ENCODE data around the gene LRRC4C. TPM values are rescaled to one million over a fixed set of nuclear protein-coding genes. Genes with fewer than 3 reads are reported as not detected.

The LRRC4C gene
- total RNA-seq, 1 experiment from 2014 or later = 0.13 TPM

- no peaks in the 10 kb centered on the region for H3K79me1 ChIP-seq (ENCODE audit: insufficient read depth, low read depth, low read length, poor library complexity, severe bottlenecking)
- Mint-ChIP-seq H3K4me3 (no peak overlapping the region), H3K27me3 (ENCODE audit: low read depth) (no peaks in the 10 kb centered on the region), H3K9me3 (no peaks in the 10 kb centered on the region), H3K4me1 (peaks cover 4% of the 10 kb centered on the region in 2 experiments), H3K27ac (no peak overlapping the region), H3K36me3 (ENCODE audit: insufficient read depth in 1 of 3, low read depth in 3 of 3) (no peaks in the 10 kb centered on the region)
- H4K20me1 ChIP-seq (ENCODE audit: control insufficient read depth, insufficient read depth, insufficient read length) = no peaks in the 10 kb centered on the region
- H3K9ac ChIP-seq (ENCODE audit: extremely low read depth, insufficient read length, low read length) = no peak overlapping the region
- H2BK120ac ChIP-seq (ENCODE audit: low read depth, low read length, poor library complexity, severe bottlenecking) = no peak overlapping the region
- no peak overlapping the region for H4K8ac ChIP-seq (replicated peaks; ENCODE audit: insufficient read length, low read depth, low read length)
- WGBS (ENCODE audit: extremely low coverage, insufficient read length, low lambda C conversion rate) = no CpG with 5 or more reads among the region's 1 CpG
- H2AK5ac ChIP-seq (ENCODE audit: insufficient read length, low read length) = no peak overlapping the region
- H4K5ac ChIP-seq (ENCODE audit: insufficient read length, low read depth, low read length) = no peak overlapping the region
- no peak overlapping the region for H2BK12ac ChIP-seq (ENCODE audit: insufficient read length, low read depth, low read length)
- H3K14ac ChIP-seq (ENCODE audit: insufficient read depth, low read length) = no peak overlapping the region
- H2BK20ac ChIP-seq (ENCODE audit: low read depth, low read length, poor library complexity, severe bottlenecking) = no peak overlapping the region
- H3K4ac ChIP-seq (ENCODE audit: low read depth, low read length) = no peak overlapping the region
- H2BK5ac ChIP-seq (ENCODE audit: insufficient read length, low read length) = no peak overlapping the region
- no peak overlapping the region for H2BK15ac ChIP-seq (ENCODE audit: low read depth, low read length)
- no peak overlapping the region for H3K4me2 ChIP-seq (ENCODE audit: insufficient read depth, insufficient read length, low read length)
- H3K27me3 ChIP-seq (ENCODE audit: insufficient read depth, low read length) = no peaks in the 10 kb centered on the region
- H3T11ph ChIP-seq (ENCODE audit: low read length) = no peak overlapping the region
- TF ChIP-seq CTCF (conservative IDR thresholded peaks at IDR 0.05) = peak; percentile 67
- no peaks in the 10 kb centered on the region for H3K79me2 ChIP-seq (ENCODE audit: insufficient read depth, low read length)
- no peaks in the 10 kb centered on the region for H3K23me2 ChIP-seq (ENCODE audit: insufficient read length, low read depth, low read length, poor library complexity, severe bottlenecking)
- H3K9me3 ChIP-seq (ENCODE audit: control insufficient read depth, low read depth, low read length) = no peaks in the 10 kb centered on the region
- no peak overlapping the region for H3K18ac ChIP-seq (ENCODE audit: insufficient read length, low read depth, low read length)
- H3K4me1 ChIP-seq (ENCODE audit: insufficient read depth, low read length) = no peaks in the 10 kb centered on the region
- no peak overlapping the region for H4K91ac ChIP-seq (ENCODE audit: insufficient read length, low read depth, low read length)
- no peak overlapping the region for H3K23ac ChIP-seq (ENCODE audit: insufficient read length, low read depth, low read length)
- H3K27ac ChIP-seq (ENCODE audit: insufficient read length, low read depth, low read length) = no peak overlapping the region
- H3K56ac ChIP-seq (ENCODE audit: insufficient read length, low read depth, low read length) = no peak overlapping the region
- DNase-seq = no peak
- no peak overlapping the region for H2AFZ ChIP-seq (ENCODE audit: low read length)
Observed at GRCh38 chr11:40129266-40129665, 1330.2 kb downstream of the LRRC4C start.

Measured in H9 (cell line).